Activated CD4-positive, CD25-positive, alpha-beta regulatory T cell treated with anti-CD3 and anti-CD28 coated beads, Interleukin-2, amount 50 U/mL, for 16 hours (primary cell): ENCODE results near the gene EMC6.

Experiments
- DNase-seq: peaks from one replicate; pipeline ENCODE4 v3.0.0-alpha.2; 2020; ENCODE audit warnings: low read depth, low spot score

The EMC6 gene

DNA sequence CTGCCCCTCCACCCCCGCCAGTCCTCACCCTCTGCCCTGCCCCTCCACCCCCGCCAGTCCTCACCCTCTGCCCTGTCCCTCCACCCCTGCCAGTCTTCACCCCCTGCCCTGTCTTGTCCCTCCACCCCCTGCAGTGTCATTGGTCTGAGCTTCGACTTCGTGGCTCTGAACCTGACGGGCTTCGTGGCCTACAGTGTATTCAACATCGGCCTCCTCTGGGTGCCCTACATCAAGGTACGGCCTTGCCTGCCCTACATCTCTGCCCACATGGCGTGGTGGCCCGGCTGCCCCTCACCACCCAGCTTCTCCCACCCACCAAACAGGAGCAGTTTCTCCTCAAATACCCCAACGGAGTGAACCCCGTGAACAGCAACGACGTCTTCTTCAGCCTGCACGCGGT lies 12.3 kb upstream of the EMC6 start:
- DNase-seq = no peak

DNA sequence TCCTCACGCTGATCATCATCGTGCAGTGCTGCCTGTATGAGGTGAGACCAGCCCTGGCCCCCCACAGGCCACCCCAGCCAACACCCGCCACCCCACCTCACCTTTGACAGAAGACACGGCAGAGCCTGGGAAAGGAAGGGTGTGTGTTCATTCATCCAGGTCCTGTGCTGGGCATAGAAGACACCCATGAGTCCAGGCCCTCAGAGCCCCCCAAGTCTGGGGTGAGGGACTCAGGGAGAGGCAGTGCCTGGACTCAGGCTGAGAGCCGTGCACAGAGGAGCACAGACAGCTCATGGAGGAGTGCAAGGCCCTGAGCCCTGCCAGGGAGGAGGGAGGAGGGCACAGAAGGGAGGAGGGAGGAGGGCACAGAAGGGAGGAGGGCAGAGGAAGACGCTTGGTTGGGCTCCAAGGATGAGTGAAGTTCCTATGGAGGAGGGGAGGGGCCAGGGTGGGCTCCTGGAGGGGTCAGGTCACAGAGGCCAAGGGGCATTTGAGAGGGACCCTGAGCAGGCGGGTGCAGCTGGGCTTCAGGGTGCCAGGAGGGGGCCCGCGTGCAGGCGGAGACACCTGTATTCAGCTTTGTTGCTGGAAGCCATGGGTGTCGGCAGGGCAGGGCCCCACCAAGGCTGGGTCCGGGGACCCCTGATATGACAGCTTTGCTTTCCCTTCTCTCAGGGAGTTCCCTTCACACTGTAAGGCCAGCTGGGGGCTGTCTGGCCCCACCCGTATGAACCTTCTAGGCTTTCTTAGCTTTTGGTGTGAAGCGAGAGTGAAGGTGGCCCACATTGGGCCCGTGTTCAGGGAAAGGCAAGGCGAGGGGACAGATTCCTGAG lies 11.6 kb upstream of the EMC6 start:
- DNase-seq = no peak

- no peak for DNase-seq
Observed at GRCh38 chr17:3657588-3657869, 11.1 kb upstream of the EMC6 start.

DNA sequence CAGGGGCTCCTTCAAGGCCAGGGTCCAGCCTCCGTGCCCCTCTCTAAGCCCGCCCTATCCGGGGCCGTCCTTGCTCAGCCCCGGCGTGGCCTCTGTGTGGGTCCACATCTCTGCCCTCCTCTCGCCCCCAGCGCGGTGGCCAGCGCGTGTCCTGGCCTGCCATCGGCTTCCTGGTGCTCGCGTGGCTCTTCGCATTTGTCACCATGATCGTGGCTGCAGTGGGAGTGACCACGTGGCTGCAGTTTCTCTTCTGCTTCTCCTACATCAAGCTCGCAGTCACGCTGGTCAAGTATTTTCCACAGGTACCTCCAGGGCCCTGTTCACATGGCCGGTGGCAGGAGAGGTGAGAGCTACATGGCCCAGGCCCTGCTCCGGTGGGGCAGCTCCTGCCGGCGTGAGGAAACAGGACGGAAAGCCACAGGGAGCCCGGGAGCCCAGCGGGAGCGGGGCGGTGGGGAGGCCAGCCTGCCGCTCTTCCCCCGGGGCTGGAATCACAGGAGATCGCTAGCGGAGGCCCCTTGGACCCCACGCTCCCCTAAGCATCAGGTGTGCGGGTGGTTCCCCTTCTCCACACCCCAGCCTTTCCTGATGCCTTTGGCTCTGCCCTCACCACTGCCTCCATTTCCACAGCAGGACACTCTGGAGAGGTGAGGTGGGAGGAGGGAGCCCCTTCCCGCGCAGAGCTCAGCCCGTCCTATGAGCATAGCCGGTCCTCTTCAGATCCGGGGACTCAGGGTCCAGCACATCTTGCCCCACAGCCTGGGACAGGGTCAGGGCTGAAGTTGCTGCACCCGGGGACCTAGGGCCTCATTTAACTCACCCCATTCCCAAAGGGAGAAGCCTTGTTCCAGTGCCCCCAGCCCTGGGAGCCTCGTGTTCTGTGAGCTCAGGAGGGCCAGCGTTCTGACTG lies 10.5 kb upstream of the EMC6 start:
- no peak for DNase-seq

DNA sequence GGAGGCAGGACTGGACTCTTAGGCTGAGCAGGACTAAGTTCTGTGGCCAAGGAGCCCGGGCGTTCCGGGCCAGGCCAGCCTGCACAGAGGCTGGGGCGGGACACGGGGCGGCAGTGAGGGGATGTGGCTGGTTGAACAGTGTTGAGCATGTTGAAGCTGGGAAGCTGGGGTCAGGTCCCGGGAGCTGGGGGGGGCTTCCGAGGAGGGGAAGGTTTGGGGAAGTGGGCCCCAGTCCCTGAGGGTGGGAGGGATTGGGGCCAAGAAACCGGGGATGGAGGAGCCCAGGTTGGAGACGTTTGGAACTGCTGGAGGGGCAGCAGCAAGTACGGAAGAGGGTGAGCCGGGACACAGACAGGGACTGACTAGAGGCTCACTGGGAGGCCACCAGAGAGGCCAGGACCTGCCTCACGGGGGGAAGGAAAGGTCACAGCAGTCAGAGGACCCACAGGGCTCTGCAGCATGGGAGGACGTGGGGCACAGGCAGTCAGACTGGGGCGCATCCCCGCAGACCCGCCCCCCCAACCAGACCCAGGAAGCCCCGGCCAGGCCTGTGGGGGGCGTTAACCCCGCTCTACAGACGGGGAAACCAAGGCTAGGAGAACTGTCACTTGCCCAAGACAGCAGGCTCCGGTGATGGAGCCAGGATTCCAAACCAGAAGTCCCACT lies 9.7 kb upstream of the EMC6 start:
- no peak for DNase-seq

DNA sequence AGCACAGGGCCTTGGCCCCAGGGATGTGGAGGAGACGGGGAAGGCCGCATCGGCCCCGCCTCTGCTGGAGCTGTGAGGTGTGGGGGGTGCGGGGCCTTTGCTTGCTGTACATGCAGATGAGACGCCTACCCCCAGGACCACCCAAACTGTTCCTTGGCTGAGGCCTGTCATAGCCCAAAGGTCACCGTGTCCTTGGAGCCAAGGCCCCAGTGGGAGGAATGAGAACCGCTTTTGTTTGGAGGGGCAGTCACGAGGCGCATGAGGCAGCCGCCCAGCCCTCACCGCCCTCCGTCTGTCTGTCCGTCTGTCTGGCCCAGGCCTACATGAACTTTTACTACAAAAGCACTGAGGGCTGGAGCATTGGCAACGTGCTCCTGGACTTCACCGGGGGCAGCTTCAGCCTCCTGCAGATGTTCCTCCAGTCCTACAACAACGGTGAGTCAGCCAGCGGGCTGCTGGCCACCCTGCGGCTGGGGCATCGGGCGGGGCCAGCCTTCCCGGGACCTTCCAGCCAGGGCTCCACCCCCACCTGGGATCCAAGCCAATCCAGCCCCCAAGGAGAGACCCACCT lies 9.0 kb upstream of the EMC6 start:
- DNase-seq = no peak

GRCh38 chr17:3660311-3660891 lies 8.2 kb upstream of the EMC6 start:
- no peak for DNase-seq

GRCh38 chr17:3663102-3664011 lies 5.3 kb upstream of the EMC6 start:
- DNase-seq = no peak

DNA sequence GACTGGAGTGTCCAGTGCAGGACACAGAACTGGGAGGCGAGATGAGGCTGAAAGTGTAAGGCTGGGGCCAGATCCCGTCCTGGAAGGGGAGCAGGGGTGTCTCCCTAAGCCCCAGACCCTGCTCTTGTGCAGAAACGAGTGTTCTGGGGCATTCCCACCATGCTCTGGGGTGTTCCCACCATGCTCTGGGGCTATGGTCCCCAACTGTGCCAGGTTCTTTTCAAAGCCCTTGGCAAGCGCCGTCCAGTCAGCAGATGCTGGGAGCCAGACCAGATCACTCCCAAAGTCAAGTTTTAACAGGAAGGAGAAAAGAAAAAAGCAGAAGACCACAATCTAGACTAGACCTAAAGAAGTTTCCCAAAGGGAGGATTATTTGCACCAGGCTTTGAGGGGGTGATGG lies 2.8 kb upstream of the EMC6 start:
- no peak for DNase-seq

DNA sequence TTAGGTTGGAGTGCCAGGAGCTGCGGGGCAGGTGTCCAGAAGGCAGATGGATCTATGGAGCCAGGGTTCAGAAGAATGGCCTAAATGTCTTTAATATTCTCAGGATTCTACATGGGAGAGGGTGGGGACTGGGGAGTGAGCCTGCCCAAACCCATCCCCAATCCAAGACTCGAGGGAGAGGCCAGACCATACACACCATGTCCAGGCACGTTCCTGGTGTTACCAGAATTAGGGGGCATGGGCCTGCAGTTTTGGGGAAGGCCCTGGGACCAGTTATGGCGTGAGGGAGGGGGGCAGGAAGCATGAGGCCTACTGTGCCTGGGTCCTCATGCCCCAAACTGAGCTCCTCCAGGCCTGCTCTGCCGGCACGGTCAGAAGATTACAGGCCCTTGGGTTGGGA lies 2.1 kb upstream of the EMC6 start:
- no peak for DNase-seq

- DNase-seq = no peak
Observed at GRCh38 chr17:3667366-3668278, 990 bp upstream of the EMC6 start.

GRCh38 chr17:3669085-3669347 lies 404 bp downstream of the EMC6 start:
- DNase-seq = no peak

DNA sequence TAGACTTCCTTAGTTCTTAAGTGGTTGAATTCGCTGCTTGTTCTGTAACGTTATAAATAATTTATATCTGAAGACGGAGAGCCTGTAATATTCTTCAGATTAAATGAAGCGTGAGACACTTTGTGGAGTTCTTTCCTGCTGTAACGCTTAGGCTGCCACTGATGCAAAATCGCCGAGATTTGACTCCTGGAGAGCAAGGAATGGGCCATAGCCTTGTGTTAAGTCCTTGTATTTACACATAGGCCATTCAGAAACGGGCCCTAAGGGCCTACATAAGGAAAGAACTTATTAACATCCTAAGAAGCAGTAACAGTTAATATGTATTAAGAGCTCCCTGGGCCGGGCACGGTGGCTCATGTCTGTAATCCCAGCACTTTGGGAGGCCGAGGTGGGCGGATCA lies 936 bp downstream of the EMC6 start:
- DNase-seq = no peak

DNA sequence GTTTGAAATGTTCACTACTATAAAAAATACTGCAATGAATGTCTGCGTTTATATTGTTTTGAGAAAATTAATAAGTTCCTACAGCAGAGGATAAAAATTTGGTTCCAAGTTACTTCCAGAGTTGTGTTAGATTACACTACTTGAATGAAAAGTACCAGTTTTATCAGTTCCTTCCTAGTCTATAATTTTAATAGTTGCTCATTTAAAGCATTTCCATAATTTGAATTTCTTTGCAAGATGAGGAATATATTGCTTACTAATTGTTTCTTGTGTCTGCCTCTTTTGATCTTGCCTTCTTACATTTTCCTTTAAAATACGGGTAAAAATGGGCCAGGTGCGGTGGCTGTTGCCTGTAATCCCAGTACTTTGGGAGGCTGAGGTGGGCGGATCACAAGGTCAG lies 4.0 kb downstream of the EMC6 start:
- no peak for DNase-seq

GRCh38 chr17:3675886-3676285 lies 7.3 kb downstream of the EMC6 start:
- no peak for DNase-seq

GRCh38 chr17:3678095-3678820 lies 9.6 kb downstream of the EMC6 start:
- no peak for DNase-seq

DNA sequence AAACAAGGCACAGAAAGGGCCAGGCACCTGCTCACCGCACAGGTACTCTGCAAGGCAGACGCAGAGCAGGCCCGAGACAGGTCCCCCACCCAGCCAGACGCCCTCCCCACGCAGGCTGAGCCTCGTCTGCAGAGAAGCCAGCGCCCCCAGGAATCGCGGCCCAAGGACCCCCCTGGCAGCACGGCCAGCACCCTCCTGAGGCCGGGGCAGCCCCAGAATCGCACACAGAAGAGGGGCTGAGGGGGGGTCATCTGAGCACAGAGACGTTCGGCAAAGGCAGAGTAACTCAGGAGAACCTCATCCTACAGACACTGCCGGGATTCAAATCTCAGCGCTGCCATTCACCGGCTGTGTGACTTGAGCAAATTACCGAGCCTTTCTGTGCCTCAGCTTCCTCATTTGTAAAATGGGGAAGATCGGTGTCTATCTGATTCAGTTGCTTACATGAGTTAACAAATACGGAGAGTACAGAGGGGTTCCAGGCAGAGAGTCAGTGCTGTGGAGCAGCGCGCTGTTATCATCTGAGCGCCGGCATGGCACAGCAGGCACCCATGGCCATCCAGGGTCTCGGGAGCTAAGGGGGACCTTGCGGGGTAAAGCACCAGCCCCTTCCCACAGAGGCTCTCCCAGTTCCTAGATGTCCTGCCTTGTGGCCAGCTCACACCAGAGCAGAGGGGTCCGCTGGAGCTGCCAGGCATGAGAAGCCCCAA lies 10.4 kb downstream of the EMC6 start:
- DNase-seq = no peak

- DNase-seq = no peak
Observed at GRCh38 chr17:3679531-3680126, 11.0 kb downstream of the EMC6 start.
